GM12872 (cell line): ENCODE measurements around the gene AP2A1.

Experiments
- CTCF ChIP-seq: IDR thresholded peaks from 3 replicates; pipeline ENCODE4 v1.5.1; 2011; ENCODE audit warnings: low read depth, mild to moderate bottlenecking, low read length, moderate library complexity; ENCODE audit not compliant: insufficient read depth

AP2A1 gene

GRCh38 chr19:49739933-49740332, 26.9 kb upstream of the AP2A1 start:
- no peak for TF ChIP-seq CTCF

- no peak for TF ChIP-seq CTCF
Measured at GRCh38 chr19:49741210-49741844, 25.5 kb upstream of the AP2A1 start.

DNA sequence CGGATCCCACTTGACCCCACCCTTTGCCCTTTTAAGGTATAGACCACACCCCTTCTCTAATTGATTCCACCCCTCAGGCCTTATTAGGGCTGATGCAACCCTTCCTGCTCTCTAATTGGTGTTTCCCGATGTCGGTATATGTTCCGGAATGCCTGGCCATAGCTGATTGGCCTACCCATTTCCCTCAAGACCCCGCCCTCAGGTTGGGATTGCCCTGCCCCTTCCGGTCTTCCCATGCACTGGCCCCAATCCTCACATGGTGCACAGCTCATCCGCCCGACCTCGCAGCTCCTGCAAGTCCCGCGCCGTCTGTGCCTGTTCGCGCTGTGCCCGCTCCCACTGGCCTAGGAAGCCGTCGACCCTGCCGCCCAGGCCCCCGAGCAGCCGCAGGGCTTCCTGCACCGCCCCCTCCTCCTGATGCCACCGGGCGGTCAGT, 21.8 kb upstream of the AP2A1 start:
- no peak for TF ChIP-seq CTCF

DNA sequence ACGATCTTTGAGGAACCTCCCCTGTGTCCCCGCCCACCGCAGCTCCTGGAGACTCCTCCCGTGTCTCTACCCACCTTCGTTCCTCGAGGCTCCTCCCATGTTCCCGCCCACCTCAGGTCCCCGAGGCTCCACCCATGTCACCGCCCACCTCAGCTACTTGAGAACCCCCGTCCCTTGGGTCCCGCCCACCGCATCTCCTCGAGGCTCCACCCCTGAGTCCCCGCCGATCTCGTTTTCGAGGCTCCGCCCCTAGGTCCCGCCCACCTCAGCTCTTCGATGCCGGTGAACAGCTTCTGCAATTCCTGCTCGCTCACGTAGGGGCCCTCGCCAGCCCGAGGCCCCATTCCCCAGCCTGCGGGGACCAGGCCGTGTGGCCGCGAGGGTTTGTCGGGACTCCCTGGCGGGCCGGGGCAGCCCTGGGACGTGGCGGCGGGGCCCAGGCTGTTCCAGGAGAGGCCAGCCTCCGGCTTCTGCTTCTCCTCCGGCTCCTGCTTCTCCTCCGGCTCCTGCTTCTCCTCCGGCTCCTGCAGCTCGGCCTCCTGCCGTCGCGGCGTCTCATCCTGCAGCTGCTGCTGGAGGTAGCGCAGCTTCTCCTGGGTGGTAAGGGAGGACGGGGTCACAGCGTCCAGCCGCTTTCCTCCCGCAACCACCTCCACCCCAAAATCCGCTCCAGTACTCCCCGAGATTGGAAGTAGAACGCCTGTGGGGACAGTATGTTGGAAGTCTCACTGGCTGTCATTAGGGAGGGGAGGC, 20.4 kb upstream of the AP2A1 start:
- TF ChIP-seq CTCF: no peak

DNA sequence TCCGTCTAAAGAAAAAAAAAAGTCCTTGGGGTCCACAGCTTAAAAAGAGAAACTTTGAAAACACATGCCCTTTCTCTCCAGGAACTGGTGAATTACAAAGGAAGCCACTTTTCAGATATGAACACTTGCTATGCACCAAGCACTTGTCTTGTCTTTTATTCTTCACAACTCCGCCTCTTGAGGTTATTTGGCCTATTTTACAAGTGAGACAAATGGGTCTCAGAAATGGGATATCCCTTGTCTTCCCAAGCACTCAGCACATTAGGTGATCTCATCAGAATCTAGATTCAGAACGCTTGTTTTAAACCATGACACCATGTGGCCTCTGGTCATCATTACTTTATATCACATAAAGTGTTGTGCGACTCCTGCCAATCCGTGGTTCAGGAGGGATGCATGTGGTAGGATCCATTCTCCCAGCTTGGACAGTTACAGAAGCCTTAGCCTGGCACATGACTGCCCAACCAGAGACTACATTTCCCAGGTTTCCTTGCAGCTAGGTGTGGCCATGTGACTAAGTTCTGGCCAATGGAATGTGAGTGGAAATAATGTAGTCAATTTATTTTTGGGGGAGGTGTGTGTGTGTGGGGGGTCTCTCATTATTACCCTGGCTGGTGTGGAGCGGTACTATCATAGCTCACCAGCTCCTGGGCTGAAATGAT, 17.6 kb upstream of the AP2A1 start:
- TF ChIP-seq CTCF: no peak

DNA sequence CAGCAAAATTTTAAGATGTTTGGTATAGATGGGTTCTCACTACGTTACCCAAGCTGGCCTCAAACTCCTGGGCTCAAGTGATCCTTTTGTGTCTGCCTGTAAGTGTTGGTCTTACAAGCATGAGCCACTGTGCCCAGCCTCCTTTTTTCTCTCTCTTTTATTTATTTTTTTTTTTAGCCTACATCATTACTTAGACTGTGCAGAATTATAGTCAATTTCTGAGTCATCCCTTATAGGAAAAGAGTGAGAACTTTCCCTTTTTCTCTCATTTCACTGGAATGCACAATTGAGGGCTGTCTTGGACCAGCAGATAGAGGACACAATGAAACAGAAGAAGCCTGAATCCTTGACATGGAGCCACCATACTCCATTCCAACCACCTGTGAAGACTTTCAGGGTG, 17.0 kb upstream of the AP2A1 start:
- no peak for TF ChIP-seq CTCF

DNA sequence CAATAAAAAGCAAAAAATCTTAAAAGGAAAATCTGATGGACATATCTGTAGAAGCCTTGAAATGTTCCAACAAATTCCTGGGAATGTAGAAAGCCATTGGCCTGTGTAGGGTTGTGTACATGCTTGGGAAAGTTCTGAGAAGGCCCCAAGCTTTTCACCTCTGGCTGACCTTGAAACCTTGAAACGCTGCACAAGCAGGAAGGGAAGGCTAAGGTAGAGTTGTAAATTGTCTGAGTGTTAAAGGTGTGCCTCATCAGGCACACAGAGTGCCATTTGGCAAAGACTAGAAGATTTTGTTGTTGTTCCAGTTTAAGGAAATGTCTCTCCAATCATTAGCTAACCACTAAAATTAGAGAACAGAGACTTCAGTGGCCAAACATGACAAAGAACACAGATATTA, 14.1 kb upstream of the AP2A1 start:
- no peak for TF ChIP-seq CTCF
